NCI-H1694 treated with DMSO at 0.1 percent for 48 hours (cell line): ENCODE data around the gene RYR1.
"Not testable (repeated sequence)": the region's sequence is repeated elsewhere in the genome, so short reads cannot be mapped to it uniquely, and the experiment has no call there.

Experiments used
- DNase-seq: peaks from one replicate; lab custom pipeline; 2025; lab: John Stamatoyannopoulos, UW

RYR1 gene

DNA sequence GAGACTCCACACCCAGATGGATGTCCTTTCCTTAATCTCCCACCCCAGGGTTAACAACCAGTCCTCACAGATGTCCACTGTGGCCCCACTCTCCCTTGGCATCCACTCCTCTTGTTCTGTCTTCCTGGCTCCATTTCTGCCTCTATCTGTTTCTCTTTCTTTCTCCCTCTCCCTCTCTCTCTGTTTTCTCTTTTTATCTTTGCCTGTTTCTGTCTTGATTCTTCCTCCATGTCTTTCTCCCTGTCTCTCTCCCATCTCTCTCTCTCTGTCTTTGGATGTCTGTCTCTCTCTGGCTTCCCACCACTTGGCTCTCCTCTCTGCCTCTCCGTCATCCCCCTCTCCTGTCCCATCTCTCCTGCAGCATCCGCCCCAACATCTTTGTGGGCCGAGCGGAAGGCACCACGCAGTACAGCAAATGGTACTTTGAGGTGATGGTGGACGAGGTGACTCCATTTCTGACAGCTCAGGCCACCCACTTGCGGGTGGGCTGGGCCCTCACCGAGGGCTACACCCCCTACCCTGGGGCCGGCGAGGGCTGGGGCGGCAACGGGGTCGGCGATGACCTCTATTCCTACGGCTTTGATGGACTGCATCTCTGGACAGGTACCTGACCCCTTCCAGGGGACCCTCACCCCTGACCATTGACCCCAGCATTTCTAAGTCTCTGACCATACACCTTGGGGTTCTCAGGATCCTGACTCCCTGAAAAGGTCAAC lies 24.4 kb downstream of the RYR1 start:
- no peak for DNase-seq

DNA sequence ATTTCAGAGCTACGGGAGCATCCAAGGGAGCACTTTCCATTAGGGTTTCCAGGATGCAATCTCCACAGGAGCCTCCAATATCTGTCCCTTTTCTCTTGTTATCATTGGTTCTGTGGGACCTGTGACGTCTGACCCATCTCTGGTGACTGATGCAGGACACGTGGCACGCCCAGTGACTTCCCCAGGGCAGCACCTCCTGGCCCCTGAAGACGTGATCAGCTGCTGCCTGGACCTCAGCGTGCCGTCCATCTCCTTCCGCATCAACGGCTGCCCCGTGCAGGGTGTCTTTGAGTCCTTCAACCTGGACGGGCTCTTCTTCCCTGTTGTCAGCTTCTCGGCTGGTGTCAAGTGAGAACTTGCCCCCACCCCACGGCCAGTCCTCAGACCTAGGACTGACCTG lies 25.5 kb downstream of the RYR1 start:
- no peak for DNase-seq

DNA sequence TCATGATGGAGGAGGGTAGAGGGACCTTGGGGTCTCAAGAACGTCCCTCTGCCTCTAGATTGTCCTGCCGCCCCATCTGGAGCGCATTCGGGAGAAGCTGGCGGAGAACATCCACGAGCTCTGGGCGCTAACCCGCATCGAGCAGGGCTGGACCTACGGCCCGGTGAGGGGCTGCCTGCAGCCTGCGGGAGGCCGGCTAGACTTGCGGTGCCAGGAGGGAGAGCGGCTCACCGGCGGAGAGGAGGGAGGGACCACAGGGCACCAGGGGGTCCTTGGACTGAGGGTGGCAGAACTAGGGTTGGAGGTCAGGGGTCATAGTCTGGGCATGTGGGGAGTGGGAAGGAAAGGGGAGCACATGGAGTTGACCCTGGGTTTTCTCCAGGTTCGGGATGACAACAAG lies 29.9 kb downstream of the RYR1 start:
- DNase-seq, result no peak

DNA sequence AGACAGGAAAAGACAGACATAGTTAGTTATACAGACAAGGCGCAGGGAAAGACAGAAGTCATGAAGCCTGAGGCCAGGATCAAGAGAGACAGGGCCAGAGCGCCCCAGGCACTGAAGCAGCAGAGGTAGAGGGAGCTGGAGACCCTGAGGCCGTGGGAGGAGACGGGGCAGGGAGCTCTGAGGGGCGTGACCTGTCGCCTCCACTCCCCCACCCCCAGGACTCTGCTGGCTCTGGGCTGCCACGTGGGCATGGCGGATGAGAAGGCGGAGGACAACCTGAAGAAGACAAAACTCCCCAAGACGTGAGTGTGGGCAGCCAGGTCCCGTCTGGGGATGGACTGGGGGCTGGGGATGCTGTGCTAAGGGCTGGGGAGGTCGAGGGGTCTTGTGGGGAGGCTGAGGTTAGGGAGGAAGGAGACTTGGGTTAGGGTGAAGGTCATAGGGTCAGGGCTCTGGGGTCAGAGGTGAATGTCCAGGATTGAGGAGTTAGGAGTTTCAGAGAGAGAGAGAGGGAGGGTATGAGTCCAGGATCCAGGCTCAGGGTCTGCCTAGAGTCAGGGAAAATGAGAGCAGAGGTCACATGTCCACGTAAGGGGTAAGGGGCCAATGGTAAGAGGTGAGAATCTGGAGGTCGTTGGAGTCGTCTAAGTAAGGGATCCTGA lies 31.1 kb downstream of the RYR1 start:
- DNase-seq, result no peak

DNA sequence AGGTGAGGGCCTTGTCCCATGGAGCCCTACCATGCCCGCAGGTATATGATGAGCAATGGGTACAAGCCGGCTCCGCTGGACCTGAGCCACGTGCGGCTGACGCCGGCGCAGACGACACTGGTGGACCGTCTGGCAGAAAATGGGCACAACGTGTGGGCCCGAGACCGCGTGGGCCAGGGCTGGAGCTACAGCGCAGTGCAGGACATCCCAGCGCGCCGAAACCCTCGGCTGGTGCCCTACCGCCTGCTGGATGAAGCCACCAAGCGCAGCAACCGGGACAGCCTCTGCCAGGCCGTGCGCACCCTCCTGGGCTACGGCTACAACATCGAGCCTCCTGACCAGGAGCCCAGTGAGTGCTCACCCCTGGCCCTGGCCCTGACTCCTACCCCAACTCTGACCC lies 32.6 kb downstream of the RYR1 start:
- DNase-seq, result no peak

DNA sequence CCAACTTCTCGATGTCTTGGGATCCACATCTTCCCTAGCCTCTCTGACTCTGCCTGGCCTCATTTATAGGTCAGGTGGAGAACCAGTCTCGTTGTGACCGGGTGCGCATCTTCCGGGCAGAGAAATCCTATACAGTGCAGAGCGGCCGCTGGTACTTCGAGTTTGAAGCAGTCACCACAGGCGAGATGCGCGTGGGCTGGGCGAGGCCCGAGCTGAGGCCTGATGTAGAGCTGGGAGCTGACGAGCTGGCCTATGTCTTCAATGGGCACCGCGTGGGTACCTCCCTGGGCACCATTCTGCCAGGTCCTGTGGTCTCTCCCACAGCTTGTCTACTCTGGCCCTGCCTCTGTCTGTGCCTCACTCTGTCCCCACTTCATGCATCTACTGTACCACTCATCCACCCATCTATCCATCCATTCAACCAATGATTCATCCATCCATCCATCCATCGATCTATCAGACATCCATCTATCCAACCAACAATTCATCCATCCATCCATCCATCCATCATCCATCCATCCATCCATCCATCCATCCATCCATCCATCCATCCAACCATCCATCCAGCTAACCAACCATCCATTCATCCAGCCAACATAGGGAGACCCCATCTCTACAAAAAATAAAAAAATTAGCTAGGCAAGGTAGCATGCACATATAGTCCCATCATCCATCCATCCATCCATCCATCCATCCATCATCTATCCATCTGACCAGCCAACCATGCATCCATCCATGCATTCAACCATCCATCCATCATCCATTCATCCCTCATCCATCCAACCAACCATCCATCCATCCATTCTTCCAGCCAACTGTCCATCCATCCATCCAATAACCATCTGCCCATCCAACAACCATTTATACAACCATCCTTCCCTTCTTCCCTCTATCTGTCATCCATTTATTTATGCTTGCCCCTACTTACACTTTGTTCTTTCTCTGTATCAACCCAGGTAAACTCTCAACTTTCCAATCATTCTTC lies 34.3 kb downstream of the RYR1 start:
- no peak for DNase-seq

DNA sequence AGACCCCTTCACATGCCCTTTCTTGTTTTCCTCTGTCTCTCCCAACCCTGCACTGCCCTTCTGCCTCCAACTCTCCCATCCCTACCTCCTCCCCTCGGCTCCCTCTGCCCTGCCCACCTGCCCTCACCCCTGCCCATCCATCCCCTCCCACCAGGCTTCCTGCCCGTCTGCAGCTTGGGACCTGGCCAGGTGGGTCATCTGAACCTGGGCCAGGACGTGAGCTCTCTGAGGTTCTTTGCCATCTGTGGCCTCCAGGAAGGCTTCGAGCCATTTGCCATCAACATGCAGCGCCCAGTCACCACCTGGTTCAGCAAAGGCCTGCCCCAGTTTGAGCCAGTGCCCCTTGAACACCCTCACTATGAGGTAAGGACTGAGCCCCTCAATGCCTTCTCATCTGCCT lies 35.7 kb downstream of the RYR1 start:
- DNase-seq, result no peak

DNA sequence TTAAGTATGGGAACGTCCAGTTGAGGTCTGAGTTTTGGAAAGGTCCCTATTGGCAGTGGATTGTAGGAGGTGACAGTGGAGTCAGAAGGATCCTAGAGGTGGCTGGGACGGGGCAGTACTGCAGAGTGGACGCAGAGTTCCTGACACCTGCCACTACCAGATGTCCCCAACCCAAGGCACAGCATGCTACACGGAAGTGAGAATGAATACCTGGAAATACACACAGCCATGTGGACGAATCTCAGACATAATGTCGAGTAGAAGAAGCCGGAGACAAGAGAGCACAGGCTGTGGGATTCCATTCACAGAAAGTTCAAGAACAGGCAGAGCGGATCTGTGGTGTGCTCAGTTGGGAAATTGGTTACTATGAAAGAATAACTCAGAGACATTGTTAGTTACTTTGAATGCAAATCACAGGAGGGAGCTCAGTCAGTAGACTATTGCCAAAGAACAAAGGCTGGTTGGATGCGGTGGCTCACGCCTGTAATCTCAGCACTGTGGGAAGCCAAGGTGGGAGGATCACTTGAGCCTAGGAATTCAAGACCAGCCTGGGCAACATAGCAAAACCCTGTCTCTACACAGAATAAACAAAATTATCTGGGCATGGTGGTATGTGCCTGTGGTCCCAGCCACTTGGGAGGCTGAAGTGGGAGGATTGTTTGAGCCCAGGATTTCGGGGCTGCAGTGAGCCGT lies 37.4 kb downstream of the RYR1 start:
- no peak for DNase-seq

DNA sequence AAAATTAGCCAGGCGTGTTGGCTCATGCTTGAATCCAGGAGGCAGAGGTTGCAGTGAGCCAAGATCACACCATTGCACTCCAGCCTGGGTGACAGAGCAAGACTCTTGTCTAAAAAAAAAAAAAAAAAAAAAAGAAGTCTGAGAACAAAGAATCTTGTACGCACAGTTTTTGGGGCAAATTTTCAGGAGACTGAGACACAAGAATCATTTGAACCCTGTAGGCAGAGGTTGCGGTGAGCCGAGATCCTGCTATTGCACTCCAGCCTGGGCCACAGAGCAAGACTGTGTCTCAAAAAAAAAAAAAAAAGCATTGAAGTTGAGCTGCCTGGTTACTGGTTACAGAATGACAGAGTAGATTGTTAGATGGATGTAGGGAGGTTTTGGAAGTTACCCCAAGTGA lies 39.2 kb downstream of the RYR1 start:
- DNase-seq, result not testable (repeated sequence)

DNA sequence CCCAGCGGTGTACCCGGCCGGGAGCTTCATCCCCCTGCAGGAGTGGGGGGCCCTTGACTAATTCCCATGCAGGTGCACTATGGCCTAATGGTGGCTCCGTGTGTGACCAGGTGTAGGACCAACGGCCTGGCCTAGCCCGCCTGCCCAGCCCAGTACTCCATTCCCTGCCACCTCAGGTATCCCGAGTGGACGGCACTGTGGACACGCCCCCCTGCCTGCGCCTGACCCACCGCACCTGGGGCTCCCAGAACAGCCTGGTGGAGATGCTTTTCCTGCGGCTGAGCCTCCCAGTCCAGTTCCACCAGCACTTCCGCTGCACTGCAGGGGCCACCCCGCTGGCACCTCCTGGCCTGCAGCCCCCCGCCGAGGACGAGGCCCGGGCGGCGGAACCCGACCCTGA lies 39.7 kb downstream of the RYR1 start:
- no peak for DNase-seq

DNA sequence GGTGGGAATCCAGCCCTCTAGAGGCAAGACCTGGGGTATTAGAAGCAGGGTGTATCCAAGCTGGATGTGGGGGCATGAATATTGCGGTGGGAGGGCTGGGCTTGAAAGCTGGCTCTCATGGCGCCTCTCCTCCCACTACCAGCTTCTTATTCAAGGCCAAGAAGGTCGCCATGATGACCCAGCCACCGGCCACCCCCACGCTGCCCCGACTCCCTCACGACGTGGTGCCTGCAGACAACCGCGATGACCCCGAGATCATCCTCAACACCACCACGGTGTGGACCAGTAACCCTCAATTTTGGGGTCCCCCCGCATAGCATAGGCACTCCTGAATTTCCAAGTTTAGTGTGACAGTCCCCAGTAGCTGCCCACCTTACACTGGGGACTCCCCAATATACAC lies 41.7 kb downstream of the RYR1 start:
- DNase-seq, result no peak

DNA sequence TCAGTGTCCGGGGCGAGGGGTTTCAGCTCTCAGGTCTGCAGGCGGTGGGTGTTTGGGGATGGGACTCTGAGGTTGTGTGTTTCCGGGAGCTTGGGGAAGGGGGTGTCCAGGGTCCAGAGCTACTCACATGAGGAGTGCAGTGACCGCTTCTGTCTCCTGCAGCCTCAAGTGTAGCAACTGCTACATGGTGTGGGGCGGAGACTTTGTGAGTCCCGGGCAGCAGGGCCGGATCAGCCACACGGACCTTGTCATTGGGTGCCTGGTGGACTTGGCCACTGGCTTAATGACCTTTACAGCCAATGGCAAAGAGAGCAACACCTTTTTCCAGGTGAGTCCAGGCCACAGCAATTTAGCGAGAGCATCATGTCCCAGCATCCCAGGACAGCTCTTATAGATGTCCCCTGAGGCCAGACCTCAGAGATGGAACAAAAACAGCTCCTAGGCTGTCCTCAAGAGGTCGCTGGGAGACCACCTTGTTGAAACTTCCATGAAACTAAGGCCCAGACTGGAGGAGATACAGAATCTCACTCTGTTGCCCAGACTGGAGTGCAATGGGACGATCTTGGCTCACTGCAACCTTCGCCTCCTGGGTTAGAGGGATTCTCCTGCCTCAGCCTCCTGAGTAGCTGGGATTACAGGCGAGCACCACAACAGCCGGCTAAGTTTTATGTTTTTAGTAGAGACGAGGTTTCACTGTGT lies 44.9 kb downstream of the RYR1 start:
- no peak for DNase-seq

DNA sequence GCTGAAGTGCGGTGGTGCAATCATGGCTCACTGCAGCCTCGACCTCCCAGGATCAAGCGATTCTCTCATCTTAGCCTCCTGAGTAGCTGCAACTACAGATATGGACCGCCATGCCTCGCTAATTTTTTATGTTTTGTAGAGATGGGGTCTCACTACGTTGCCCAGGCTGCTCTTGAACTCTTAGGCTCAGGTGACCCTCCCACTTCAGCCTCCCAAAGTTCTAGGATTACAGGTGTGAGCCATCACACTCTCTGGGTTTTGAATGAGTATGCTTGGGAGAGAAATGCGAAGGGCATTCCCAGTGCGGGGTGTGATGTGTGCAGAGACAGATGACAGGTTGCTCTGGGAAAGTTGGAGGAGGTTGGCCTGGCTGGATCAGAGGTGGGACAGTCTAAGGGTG lies 49.0 kb downstream of the RYR1 start:
- DNase-seq, result no peak

DNA sequence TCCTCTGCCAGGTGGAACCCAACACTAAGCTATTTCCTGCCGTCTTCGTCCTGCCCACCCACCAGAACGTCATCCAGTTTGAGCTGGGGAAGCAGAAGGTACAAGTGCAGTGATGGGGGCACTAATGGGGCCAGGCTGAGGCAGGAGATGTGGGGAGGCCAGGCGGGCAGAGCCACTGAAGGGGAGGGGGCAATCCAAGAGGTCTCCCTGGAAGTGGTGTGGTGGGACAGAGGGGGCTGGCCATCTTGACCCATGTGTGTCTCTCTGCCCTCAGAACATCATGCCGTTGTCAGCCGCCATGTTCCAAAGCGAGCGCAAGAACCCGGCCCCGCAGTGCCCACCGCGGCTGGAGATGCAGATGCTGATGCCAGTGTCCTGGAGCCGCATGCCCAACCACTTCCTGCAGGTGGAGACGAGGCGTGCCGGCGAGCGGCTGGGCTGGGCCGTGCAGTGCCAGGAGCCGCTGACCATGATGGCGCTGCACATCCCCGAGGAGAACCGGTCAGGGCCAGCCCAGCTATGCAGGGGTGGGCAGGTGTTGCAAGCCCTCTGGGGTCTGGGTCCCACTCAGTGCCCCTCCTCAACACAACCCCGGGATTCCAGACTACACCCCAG lies 49.6 kb downstream of the RYR1 start:
- no peak for DNase-seq

DNA sequence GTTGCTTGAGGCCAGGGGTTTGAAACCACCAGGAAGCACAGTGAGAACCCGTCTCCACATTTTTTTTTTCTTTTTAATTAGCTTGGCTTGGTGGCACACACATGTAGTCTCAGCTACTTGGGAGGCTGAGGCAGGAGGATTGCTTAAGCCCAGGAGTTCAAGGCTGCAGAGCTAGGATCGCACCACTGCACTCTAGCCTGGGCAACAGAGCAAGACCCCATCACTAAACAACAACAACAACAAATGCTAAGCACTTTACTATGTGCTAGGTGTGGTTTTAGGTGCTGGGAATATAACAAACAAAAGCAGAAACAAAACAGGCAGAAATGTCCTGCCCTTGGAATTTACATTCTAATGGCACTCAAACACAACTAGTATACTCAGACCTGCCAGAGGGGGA lies 51.3 kb downstream of the RYR1 start:
- DNase-seq, result no peak

DNA sequence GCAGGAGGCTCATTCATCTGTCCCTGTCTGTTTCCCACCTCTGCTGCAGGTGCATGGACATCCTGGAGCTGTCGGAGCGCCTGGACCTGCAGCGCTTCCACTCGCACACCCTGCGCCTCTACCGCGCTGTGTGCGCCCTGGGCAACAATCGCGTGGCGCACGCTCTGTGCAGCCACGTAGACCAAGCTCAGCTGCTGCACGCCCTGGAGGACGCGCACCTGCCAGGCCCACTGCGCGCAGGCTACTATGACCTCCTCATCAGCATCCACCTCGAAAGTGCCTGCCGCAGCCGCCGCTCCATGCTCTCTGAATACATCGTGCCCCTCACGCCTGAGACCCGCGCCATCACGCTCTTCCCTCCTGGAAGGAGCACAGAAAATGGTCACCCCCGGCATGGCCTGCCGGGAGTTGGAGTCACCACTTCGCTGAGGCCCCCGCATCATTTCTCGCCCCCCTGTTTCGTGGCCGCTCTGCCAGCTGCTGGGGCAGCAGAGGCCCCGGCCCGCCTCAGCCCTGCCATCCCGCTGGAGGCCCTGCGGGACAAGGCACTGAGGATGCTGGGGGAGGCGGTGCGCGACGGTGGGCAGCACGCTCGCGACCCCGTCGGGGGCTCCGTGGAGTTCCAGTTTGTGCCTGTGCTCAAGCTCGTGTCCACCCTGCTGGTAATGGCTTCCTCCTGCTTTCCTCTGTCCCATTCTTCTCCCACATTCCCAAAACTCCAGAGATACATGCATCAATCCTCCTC lies 52.2 kb downstream of the RYR1 start:
- no peak for DNase-seq

DNA sequence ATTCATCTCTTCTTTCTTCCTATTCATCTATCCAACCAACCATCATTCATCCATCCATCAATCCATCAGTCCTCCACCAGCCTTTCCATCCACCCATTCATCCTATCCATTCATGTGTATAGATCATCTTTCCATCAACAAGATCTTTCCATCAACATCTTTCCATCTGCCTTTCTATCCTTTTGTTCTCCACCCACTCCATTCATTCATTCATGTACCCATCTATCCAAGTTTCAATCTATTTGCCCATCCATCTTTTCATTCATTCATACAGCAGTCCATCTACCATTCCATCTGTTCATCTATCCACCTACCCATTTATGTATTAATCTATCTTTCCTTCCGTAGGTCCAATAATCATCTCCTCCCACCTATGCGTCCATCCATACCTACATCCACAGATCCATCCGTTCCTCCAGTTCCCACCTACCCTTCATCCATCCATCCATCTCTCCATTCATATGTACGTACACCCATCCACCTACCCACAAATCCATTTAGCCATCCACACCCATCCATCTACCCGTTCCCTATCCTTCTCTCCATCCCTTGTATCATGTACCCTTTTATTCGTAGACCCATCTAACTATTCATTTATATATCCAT lies 53.3 kb downstream of the RYR1 start:
- DNase-seq, result no peak

DNA sequence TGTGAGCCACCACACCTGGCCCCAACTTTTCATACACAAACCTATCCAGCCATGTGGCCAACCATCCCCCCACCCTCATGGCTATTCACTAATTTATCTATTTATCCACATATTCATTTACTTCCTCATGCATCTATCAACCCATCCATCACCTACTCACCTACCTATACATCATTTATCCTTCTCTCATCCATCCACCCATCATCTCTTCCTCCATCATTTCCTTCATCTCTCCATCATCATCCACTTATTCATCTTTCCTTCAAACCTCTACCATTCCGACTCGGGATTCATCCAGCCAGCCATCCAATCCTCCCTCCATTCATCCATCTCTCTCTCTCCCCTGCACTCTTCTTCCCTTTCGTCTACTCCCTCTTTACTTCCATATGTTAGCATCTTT lies 54.6 kb downstream of the RYR1 start:
- no peak for DNase-seq

DNA sequence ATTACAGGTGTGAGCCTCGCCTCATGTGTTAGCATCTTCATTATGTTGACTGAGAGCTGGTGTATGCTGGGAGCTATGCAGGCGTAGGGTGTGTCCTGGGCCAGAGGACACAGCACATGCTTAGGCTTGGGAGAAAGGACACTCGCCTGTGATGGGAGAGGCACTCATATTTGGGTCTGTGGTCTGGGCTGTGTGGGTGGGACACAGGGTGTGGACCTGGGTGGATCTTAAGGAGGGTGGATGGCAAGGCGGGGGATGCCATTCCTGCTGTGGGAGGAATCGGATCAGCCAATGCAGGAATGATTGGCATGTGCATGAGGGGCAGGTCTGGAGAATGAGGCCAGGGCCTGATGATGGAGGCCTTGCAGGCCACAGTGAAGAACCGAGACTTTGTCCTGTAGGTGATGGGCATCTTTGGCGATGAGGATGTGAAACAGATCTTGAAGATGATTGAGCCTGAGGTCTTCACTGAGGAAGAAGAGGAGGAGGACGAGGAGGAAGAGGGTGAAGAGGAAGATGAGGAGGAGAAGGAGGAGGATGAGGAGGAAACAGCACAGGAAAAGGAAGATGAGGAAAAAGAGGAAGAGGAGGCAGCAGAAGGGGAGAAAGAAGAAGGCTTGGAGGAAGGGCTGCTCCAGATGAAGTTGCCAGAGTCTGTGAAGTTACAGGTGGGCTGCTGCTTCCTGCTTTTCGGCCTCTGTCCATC lies 55.4 kb downstream of the RYR1 start:
- no peak for DNase-seq
